NCI-H2081 (cell line): ENCODE measurements around the gene SPRR1B.
"Not testable (repeated sequence)": the region's sequence is repeated elsewhere in the genome, so short reads cannot be mapped to it uniquely, and the experiment has no call there.

Source experiments
- DNase-seq, 2 experiments: peaks; one replicate each; lab custom pipeline; 2025; lab: John Stamatoyannopoulos, UW

Gene SPRR1B

GRCh38 chr1:153030895-153031294 is at the start of gene SPRR1B:
Gene SPRR1B, plus strand, starts transcription at chr1:153031203. Its CDS starts 1,143 bp downstream, at chr1:153032346.
- DNase-seq, result no peak

- DNase-seq, result no peak
Measured at GRCh38 chr1:152982076-152982475, 48.9 kb upstream of the SPRR1B start.

- DNase-seq, result no peak
Measured at GRCh38 chr1:152983234-152983633, 47.8 kb upstream of the SPRR1B start.

GRCh38 chr1:152983743-152984142 is 47.3 kb upstream of the SPRR1B start, which contains the start of gene SPRR1A:
Gene SPRR1A, plus strand, starts transcription at chr1:152984081. Its CDS starts 1,150 bp downstream, at chr1:152985231.
- no peak for DNase-seq

- no peak for DNase-seq
Measured at GRCh38 chr1:152986578-152986977, 44.4 kb upstream of the SPRR1B start.

GRCh38 chr1:152993186-152993585 is 37.8 kb upstream of the SPRR1B start:
- DNase-seq, result no peak

- DNase-seq, result no peak
Measured at GRCh38 chr1:152995842-152996241, 35.2 kb upstream of the SPRR1B start.

GRCh38 chr1:152996633-152997400 is 34.2 kb upstream of the SPRR1B start:
- no peak for DNase-seq

- DNase-seq, result no peak
Measured at GRCh38 chr1:152997901-152998300, 33.1 kb upstream of the SPRR1B start.

GRCh38 chr1:152998476-152998875 is 32.5 kb upstream of the SPRR1B start:
- no peak for DNase-seq

- no peak for DNase-seq
Measured at GRCh38 chr1:152999818-153000217, 31.2 kb upstream of the SPRR1B start.

- no peak for DNase-seq
Measured at GRCh38 chr1:153000294-153000693, 30.7 kb upstream of the SPRR1B start.

- no peak for DNase-seq
Measured at GRCh38 chr1:153001382-153001781, 29.6 kb upstream of the SPRR1B start, which contains the start of gene SPRR3. Gene SPRR3, plus strand, starts transcription at chr1:153001749. Its CDS starts 1,272 bp downstream, at chr1:153003021.

GRCh38 chr1:153011235-153011758 is 19.7 kb upstream of the SPRR1B start:
- DNase-seq, result not testable (repeated sequence)

- not testable (repeated sequence) for DNase-seq
Measured at GRCh38 chr1:153021829-153022228, 9.2 kb upstream of the SPRR1B start.

- not testable (repeated sequence) for DNase-seq
Measured at GRCh38 chr1:153022340-153022739, 8.7 kb upstream of the SPRR1B start.

GRCh38 chr1:153023109-153023508 is 7.9 kb upstream of the SPRR1B start:
- DNase-seq, result no peak

GRCh38 chr1:153024413-153024812 is 6.6 kb upstream of the SPRR1B start:
- no peak for DNase-seq

- DNase-seq, result no peak
Measured at GRCh38 chr1:153025797-153026196, 5.2 kb upstream of the SPRR1B start.

GRCh38 chr1:153028766-153029165 is 2.2 kb upstream of the SPRR1B start:
- DNase-seq, result no peak

- no peak for DNase-seq
Measured at GRCh38 chr1:153032073-153032472, 1.1 kb downstream of the SPRR1B start.

- no peak for DNase-seq
Measured at GRCh38 chr1:153032677-153033308, 1.8 kb downstream of the SPRR1B start.

- no peak for DNase-seq
Measured at GRCh38 chr1:153035211-153035610, 4.2 kb downstream of the SPRR1B start.
